Measurements from ENCODE around the gene POLR2E.

GRCh38 chr19:1089126-1089771, 5.9 kb downstream of the POLR2E start:
- TF ChIP-seq CTCF (IDR thresholded peaks at IDR 0.05) = no peak
- no peak for TF ChIP-seq EZH2 (IDR thresholded peaks at IDR 0.05; ENCODE audit: borderline replicate concordance, insufficient read depth, low read depth, low read length, poor library complexity, severe bottlenecking)

Measured in B cell (primary cell).